Stromal cell of bone marrow (primary cell): ENCODE results near the gene KRTAP5-8.
"Not testable (repeated sequence)": the region's sequence is repeated elsewhere in the genome, so short reads cannot be mapped to it uniquely, and the experiment has no call there.

Experiments
- DNase-seq: peaks from one replicate; pipeline ENCODE4 v3.0.0-alpha.2; 2012; ENCODE audit warnings: low read depth

The KRTAP5-8 gene

DNA sequence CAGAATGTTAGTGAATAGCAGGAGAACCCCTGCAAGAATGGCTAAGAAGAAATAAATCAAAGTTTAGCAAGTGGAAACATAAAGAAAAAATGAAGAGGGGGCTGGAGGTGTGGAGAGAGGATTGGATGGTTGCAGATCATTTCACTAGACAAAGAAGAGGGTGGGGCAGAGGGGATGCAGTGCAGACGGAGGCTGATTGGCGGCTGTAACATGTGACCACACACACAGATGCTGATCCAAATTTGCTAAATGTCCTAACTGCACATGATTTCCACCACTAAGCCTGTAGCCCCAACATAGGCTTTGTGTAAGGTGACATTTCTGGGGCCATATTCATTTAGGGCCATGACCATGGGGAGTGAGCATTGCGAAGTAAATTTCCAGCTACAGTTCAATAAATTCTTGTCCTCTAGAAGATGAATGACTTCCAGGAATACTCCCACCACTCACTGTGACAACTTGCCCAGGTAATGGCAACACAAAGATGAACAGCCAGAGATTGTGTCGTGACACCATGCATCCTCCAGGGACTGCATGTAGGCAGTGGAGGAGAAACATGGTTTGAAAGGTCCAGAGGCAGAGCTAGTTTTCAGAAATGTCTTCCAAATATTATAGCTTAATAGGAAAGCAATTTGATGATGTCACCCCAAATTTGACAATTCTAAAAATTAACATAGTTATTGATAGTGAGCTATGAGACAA lies 38.0 kb downstream of the KRTAP5-8 start:
- DNase-seq: no peak

DNA sequence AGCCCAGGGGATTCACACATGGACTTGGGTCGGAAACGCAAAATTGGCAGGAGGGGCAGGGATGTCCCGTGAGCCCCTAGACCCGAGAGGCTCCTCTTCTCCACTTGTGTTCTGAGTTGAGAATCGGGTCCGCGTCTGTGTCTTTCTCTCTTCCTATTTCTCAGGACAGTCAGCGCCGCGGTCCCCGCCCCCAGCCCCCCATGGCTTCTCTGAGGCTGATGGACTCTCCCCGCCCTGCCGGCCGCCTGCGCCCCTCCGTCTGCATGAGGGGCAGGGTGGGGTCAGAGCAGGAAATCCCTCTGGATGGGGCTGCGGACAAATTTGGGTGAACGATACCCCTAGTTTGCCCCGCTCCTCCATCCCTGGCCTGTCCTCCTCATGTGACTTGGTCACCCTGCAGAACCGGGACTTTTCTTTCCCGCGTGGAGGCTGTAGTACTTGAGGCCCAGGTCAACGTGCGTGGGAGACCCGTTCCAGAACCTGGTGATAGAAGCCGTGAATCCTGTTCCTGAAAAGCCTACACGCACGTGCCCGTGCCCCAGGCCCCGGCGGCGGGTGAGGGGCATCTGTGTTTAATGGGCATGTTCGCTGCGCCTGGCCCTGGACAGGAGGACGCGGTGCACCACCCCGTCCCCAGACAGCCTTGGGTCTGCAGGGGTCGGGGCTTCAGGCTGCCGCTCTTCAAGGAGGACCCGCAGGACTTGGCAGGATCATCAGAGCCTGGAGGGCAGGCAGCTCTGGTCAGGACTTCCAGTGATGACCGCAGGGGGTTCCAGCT lies 39.1 kb downstream of the KRTAP5-8 start:
- DNase-seq: not testable (repeated sequence)

DNA sequence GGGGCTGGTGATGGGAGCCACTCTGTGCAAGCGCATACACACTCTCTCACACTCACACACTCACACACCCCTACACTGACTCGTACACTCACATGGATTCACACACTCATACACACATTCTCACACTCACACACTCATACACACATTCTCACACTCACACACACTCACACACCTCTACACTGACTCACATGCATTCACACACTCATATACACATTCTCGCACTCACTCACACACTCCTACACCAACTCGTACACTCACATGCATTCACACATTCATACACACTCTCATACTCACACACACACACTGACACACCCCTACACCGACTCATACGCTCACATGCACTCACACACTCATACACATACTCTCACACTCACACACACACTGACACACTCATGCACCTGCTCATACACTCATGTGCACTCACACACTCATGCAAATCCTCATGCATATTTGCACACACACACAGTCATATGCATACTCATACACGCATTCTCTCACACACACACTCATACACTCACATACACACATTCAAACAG lies 39.7 kb downstream of the KRTAP5-8 start:
- DNase-seq: no peak

DNA sequence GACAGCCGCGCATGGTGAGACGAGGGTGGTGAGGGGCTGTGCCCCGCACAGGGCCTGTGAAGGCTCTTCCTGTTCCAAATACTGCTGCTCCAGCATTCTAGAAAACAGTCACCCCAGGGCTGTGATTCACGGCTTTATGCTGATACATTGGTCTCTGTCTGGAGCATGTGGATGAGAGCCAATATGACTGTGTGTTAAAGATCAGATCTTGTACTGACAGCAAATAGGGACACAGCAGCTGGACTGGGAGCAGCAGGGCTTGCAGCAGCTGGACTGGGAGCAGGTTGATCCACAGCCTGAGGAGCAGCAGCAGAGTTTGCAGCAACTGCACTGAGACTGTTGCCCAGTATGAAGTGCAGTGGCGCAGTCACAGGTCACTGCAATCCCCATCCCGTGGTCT lies 41.7 kb downstream of the KRTAP5-8 start:
- DNase-seq: not testable (repeated sequence)

DNA sequence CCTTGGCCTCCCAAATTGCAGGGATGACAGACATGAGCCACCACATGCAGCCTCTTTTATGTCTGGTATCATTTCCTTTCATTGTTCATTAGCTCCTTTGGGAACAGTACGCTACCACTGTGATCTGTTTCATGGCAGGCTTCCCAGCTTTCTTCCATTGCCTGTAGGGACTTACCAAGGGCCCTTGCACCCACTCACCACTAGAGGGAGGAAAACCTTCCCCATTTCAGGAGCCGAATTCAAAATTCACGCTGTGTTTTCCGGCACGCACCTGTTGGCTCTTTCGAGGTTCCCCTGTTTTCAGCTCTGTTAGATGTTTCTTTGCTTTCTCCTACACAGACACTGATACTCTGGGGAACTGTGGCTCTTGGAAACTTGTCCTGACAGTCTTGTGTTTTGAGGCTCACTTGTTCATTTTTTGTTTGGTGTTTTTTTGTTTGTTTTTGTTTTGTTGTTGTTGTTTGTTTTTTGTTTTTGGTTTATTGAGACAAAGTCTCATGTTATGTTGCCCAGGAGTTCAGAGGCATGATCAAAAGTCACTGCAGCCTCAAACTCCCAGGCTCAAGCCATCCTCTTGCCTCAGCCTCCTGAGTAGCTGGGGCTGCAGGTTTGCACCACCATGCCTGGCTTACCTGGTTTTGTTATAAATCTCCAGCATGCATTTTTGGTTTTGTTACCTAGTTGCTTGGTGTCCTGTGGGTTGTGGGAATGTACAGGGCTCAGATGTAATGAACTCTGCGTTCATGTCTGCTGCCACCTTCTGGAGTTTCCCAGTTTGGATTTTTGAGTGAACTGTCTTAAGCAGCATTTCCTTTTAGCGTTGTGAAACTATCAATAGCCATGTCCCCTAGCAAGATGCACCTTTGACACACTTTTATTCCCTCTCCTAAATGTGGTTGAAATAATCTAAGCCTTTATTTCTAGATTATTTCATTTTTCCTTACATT lies 42.5 kb downstream of the KRTAP5-8 start:
- DNase-seq: peak; percentile 76

DNA sequence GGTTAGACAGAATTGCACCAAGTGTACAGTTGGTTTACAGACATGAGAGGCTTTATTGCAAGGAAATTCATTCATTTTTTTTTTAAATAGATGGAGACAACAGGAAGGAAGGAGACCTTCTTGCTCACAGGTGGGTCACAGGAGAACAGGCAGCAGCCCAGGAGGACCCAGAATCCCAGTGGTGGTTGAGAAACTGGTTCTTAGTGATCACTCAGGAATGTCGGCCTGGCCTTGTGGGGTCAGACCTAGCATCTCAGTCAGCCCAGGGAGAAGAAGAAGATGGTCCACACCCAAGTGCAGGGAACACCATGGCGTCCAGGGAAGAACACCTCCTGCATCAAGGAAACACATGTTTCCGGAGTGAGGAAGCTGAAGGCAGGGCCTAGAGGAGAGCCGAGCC lies 44.0 kb downstream of the KRTAP5-8 start:
- no peak for DNase-seq

DNA sequence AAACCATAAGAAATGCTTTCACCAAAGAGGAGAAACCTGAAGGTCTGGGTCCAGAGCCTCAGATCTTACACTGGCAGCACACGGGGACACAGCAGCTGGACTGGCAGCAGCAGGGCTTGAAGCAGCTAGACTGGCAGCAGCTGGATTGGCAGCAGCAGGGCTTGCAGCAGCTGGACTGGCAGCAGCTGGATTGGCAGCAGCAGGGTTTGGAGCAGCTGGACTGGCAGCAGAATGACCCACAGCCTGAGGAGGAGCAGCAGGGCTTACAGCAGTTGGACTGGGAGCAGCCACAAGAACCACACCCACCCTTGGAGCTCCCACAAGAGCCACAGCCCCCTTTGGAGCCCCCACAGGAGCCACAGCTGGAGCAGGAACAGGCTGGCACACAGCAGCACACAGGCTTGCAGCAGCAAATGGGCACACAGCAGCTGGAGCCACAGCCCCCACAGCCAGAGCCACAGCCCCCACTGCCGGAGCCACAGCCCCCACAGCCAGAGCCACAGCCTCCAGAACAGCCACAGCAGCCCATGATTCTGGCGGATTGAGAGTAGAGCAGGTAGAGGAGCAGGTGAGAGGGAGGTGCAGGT lies 44.6 kb downstream of the KRTAP5-8 start, which contains the start of gene KRTAP5-11:
TSS of gene KRTAP5-11 (minus strand) at position 567 of the 587 bp plus-strand sequence. CDS start at position 529, 38 bp downstream.
- no peak for DNase-seq

DNA sequence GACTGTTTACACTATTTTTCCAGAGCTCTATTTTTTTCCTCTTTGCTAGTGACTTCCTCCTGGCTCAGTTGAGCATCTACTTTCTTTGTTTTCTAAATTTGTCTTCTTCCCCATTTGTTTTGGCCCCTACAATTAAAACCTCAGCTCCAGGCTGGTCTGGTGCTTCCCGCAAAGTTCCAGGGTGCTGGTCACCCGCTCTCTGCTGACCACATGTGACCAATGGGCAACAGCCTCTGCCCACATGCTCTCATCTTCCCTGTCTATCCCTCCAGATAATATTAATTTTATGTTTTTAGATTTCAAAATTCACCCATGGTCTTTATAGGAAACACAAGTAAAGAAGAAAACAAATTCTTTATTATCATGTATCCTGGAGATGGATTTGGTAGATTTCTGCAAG lies 45.1 kb downstream of the KRTAP5-8 start:
- not testable (repeated sequence) for DNase-seq

DNA sequence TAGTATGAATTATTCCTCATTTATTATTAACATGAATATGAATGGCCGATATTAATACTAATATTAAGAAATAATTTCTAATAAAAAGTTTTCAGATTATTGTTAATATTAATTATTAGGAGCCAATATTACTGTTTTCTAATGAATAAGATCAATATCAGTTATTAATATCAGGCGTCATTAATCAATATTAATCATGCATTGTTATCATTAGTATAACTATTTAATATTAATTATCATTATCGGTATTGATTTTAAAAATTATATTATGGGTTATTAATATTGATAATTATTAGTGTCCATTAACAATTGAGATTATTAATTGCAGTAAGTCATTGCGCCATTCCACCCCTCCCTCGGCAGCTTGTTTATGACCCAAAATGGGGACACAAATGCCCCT lies 47.8 kb downstream of the KRTAP5-8 start:
- not testable (repeated sequence) for DNase-seq

DNA sequence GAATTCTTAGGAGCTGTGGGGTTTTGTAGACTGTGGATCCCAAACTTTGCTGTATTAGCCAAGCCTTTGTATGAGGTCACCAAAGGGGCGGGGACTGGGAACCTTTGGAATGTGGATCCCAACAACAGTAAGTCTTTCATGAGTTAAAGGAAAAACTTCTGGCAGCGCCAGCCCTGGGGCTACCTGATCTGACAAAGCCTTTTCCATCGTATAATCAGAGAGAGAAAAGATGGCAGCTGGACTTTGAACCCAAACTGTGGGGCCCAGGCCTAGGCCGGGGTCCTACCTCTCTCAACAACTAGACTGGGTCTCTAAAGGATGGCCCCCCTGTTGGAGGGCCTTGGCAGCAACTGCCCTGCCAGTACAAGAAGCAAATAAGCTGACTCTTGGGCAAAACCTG lies 50.5 kb downstream of the KRTAP5-8 start:
- DNase-seq: not testable (repeated sequence)
